Measurements from ENCODE around the gene PRH1. TPM values are rescaled to one million over a fixed set of nuclear protein-coding genes. Genes with fewer than 3 reads are reported as not detected.

Gene PRH1
- total RNA-seq, 1 donor from 2014 or later: 21.1 TPM

- no peak for TF ChIP-seq CTCF (conservative IDR thresholded peaks at IDR 0.05)
- no peak within 1 kb of the TSS for H3K4me3 Mint-ChIP-seq
- peaks cover 27% of the 10 kb centered on the region for H3K36me3 Mint-ChIP-seq (ENCODE audit: low read depth)
- H3K9me3 Mint-ChIP-seq: peaks cover 9% of the 10 kb centered on the region
- no peak within 1 kb of the TSS for H3K27ac Mint-ChIP-seq (ENCODE audit: unreplicated experiment)
- DNase-seq (ENCODE audit: low read depth, low spot score): no peak
- no peaks in the 10 kb centered on the region for H3K4me1 Mint-ChIP-seq
- H3K27me3 Mint-ChIP-seq (ENCODE audit: low read depth): no peaks in the 10 kb centered on the region
Measured at GRCh38 chr12:10909462-10909861, 25.4 kb upstream of the PRH1 start, which contains the start of gene TAS2R13. Gene TAS2R13 (minus strand): TSS chr12:10909562. CDS start chr12:10909298, 264 bp downstream.

GRCh38 chr12:10904686-10905085 lies 20.6 kb upstream of the PRH1 start:
- no peaks in the 10 kb centered on the region for H3K27me3 Mint-ChIP-seq (ENCODE audit: low read depth)
- TF ChIP-seq CTCF (conservative IDR thresholded peaks at IDR 0.05): no peak
- no peak overlapping the region for H3K4me3 Mint-ChIP-seq
- no peaks in the 10 kb centered on the region for H3K4me1 Mint-ChIP-seq
- H3K9me3 Mint-ChIP-seq: peaks cover 20% of the 10 kb centered on the region
- H3K36me3 Mint-ChIP-seq (ENCODE audit: low read depth): peaks cover 55% of the 10 kb centered on the region
- no peak for DNase-seq (ENCODE audit: low read depth, low spot score)
- H3K27ac Mint-ChIP-seq (ENCODE audit: unreplicated experiment): no peak overlapping the region

- H3K4me1 Mint-ChIP-seq: no peaks in the 10 kb centered on the region
- peaks cover 24% of the 10 kb centered on the region for H3K9me3 Mint-ChIP-seq
- H3K27ac Mint-ChIP-seq (ENCODE audit: unreplicated experiment): no peak overlapping the region
- peak; percentile 36 for TF ChIP-seq CTCF (conservative IDR thresholded peaks at IDR 0.05)
- DNase-seq (ENCODE audit: low read depth, low spot score): no peak
- H3K36me3 Mint-ChIP-seq (ENCODE audit: low read depth): peaks cover 51% of the 10 kb centered on the region
- no peaks in the 10 kb centered on the region for H3K27me3 Mint-ChIP-seq (ENCODE audit: low read depth)
- no peak overlapping the region for H3K4me3 Mint-ChIP-seq
Measured at GRCh38 chr12:10901427-10901826, 17.4 kb upstream of the PRH1 start.

- Mint-ChIP-seq H3K4me1 (no peaks in the 10 kb centered on the region), H3K4me3 (no peak overlapping the region), H3K27me3 (ENCODE audit: low read depth) (no peaks in the 10 kb centered on the region), H3K36me3 (ENCODE audit: low read depth) (peaks cover 51% of the 10 kb centered on the region), H3K27ac (ENCODE audit: unreplicated experiment) (no peak overlapping the region), H3K9me3 (peaks cover 24% of the 10 kb centered on the region)
- DNase-seq (ENCODE audit: low read depth, low spot score): no peak
- TF ChIP-seq CTCF (conservative IDR thresholded peaks at IDR 0.05): no peak
Measured at GRCh38 chr12:10900972-10901371, 16.9 kb upstream of the PRH1 start.

GRCh38 chr12:10900530-10900929 lies 16.5 kb upstream of the PRH1 start:
- no peaks in the 10 kb centered on the region for H3K4me1 Mint-ChIP-seq
- peaks cover 47% of the 10 kb centered on the region for H3K36me3 Mint-ChIP-seq (ENCODE audit: low read depth)

More at GRCh38 chr12:10900530-10900929, 16.5 kb upstream of the PRH1 start:
- TF ChIP-seq CTCF (conservative IDR thresholded peaks at IDR 0.05): no peak
- Mint-ChIP-seq H3K4me3 (no peak overlapping the region), H3K27me3 (ENCODE audit: low read depth) (no peaks in the 10 kb centered on the region), H3K27ac (ENCODE audit: unreplicated experiment) (no peak overlapping the region), H3K9me3 (peaks cover 21% of the 10 kb centered on the region)
- DNase-seq (ENCODE audit: low read depth, low spot score): no peak

Measured in neural crest cell (in vitro differentiated cells).